Caco-2 (cell line): ENCODE measurements around the gene PSMC3. TPM values are rescaled to one million over a fixed set of nuclear protein-coding genes. Genes with fewer than 3 reads are reported as not detected.

Experiments used
- BruUV-seq: library from RNA; stranded (reverse); fragments of 400-500 nt; replicated peaks from 2 replicates; lab custom pipeline; 2021; lab: Mats Ljungman, UMichigan
- CTCF ChIA-PET: fragments of 300-600 bp; sonication (Branson Sonifier 250); formaldehyde crosslinking; loops from one replicate; lab custom pipeline; 2022; ENCODE audit warnings: antibody characterized with exemption; lab: Charles Lee
- POLR2A ChIA-PET: fragments of 300-600 bp; sonication (Branson Sonifier 250); formaldehyde crosslinking; loops from one replicate; lab custom pipeline; 2022; ENCODE audit warnings: antibody characterized with exemption; lab: Charles Lee
- DNase-seq, 2 experiments: peaks; one replicate each; pipeline versions ENCODE4 v3.0.0 to v3.0.0-alpha.2; 2020 to 2022
- H3K27me3 ChIP-seq: replicated peaks from 2 replicates; pipeline ENCODE4 v1.6.0; 2011; ENCODE audit warnings: low read length; ENCODE audit not compliant: control insufficient read depth, insufficient read depth
- H3K36me3 ChIP-seq: 2 replicates; pipeline ENCODE4 v1.5.1; 2011; ENCODE audit warnings: low read length; ENCODE audit not compliant: control insufficient read depth, insufficient read depth
- H3K4me1 ChIP-seq: fragments of 250-450 bp; sonication (Bioruptor Pico); 2 replicates; pipeline ENCODE4 v1.5.1; 2020; ENCODE audit warnings: mild to moderate bottlenecking
- H3K4me3 ChIP-seq: 2 replicates; pipeline ENCODE4 v1.5.1; 2011; ENCODE audit warnings: low read depth, mild to moderate bottlenecking, control low read depth, low read length
- H3K9me3 ChIP-seq: fragments of 250-450 bp; sonication (Bioruptor Pico); 2 replicates; pipeline ENCODE4 v1.5.1; 2020; ENCODE audit warnings: mild to moderate bottlenecking, moderate library complexity
- H3K27ac Mint-ChIP-seq: one replicate; pipeline ENCODE4 v1.8.0; 2022; ENCODE audit warnings: mixed read lengths; ENCODE audit not compliant: unreplicated experiment
- H3K27me3 Mint-ChIP-seq: one replicate; pipeline ENCODE4 v1.8.0; 2022; ENCODE audit warnings: mixed read lengths; ENCODE audit not compliant: insufficient read depth, unreplicated experiment
- H3K36me3 Mint-ChIP-seq: one replicate; pipeline ENCODE4 v1.8.0; 2022; ENCODE audit warnings: mild to moderate bottlenecking, mixed read lengths; ENCODE audit not compliant: insufficient read depth, unreplicated experiment
- H3K4me1 Mint-ChIP-seq: one replicate; pipeline ENCODE4 v1.8.0; 2022; ENCODE audit warnings: low read depth, mixed read lengths; ENCODE audit not compliant: unreplicated experiment
- H3K4me3 Mint-ChIP-seq: one replicate; pipeline ENCODE4 v1.8.0; 2022; ENCODE audit warnings: mild to moderate bottlenecking, moderate library complexity, mixed read lengths; ENCODE audit not compliant: unreplicated experiment
- H3K9me3 Mint-ChIP-seq: one replicate; pipeline ENCODE4 v1.8.0; 2022; ENCODE audit warnings: mixed read lengths; ENCODE audit not compliant: unreplicated experiment
- CTCF ChIP-seq, 2 experiments: fragments of 200-600 bp in 1 of 2; IDR thresholded peaks; 1 replicate in 1 of 2; 2 replicates in 1 of 2; pipeline versions ENCODE4 v1.5.1 to v1.8.0; 2011 to 2022; ENCODE audit warnings: antibody characterized with exemption in 1 of 2, control low read depth in 1 of 2, inconsistent platforms in 1 of 2, low read depth in 1 of 2, low read length in 1 of 2, mild to moderate bottlenecking in 1 of 2, moderate library complexity in 1 of 2; ENCODE audit not compliant: insufficient read depth in 1 of 2, severe bottlenecking in 1 of 2, unreplicated experiment in 1 of 2
- intact Hi-C: fragments of 100-400 bp; cut with micrococcal nuclease; formaldehyde crosslinking; loops from one replicate; pipeline ENCODE4 v1.10.0; 2022; ENCODE audit not compliant: unreplicated experiment
- total RNA-seq: library from RNA; stranded (reverse); gene quantifications from 2 replicates; pipeline ENCODE4 v1.2.3, GENCODE V29; 2022

PSMC3 gene
- total RNA-seq, 1 experiment from 2014 or later: 196 TPM

- Mint-ChIP-seq H3K4me1 (peaks cover 14% of the 10 kb centered on the region), H3K9me3 (no peaks in the 10 kb centered on the region), H3K27ac (peak overlapping the region; percentile 74), H3K27me3 (no peaks in the 10 kb centered on the region), H3K36me3 (peaks cover 21% of the 10 kb centered on the region), H3K4me3 (peak overlapping the region; percentile 89)
- H3K27me3 ChIP-seq: no peaks in the 10 kb centered on the region
- H3K9me3 ChIP-seq: no peaks in the 10 kb centered on the region
- intact Hi-C loops: loop anchor here (5.0 kb wide), 1 partner anchor 152 kb away; the partner anchor contains the start of gene NR1H3
- H3K36me3 ChIP-seq: no peaks in the 10 kb centered on the region
- POLR2A ChIA-PET: no interaction called here
- BruUV-seq: no TSS peak
- no peak for TF ChIP-seq CTCF (IDR thresholded peaks at IDR 0.05; ENCODE audit: insufficient read depth in 1 of 2, low read depth in 1 of 2, low read length in 1 of 2, severe bottlenecking in 1 of 2, unreplicated experiment in 1 of 2)
- peak overlapping the region; percentile 70 for H3K4me3 ChIP-seq
- DNase-seq: no peak
- peaks cover 9% of the 10 kb centered on the region; the same call in 1 of the 2 replicates for H3K4me1 ChIP-seq
- CTCF ChIA-PET: no interaction called here
These were observed 16.5 kb downstream of the PSMC3 start for GRCh38 chr11:47409440-47410369.

- no peaks in the 10 kb centered on the region for H3K27me3 ChIP-seq
- H3K4me1 ChIP-seq: peaks cover 9% of the 10 kb centered on the region; the same call in 1 of the 2 replicates
- H3K27me3 Mint-ChIP-seq: no peaks in the 10 kb centered on the region
- H3K9me3 Mint-ChIP-seq: no peaks in the 10 kb centered on the region
- CTCF ChIA-PET: no interaction called here
- H3K4me3 ChIP-seq: peak overlapping the region; percentile 70
- H3K4me1 Mint-ChIP-seq: peaks cover 11% of the 10 kb centered on the region
- peak in 1 of 2 experiments; percentile 40 for DNase-seq
- peak overlapping the region; percentile 74 for H3K27ac Mint-ChIP-seq
- POLR2A ChIA-PET: interaction anchor here (0.5 to 1.0 kb wide), 3 partner anchors 15 to 35 kb away, joined by 3 to 5 read pairs (median 4); partner anchors contain the start of gene PSMC3
- no peaks in the 10 kb centered on the region for H3K36me3 ChIP-seq
- peak overlapping the region; percentile 89 for H3K4me3 Mint-ChIP-seq
- no peak for TF ChIP-seq CTCF (IDR thresholded peaks at IDR 0.05; ENCODE audit: insufficient read depth in 1 of 2, low read depth in 1 of 2, low read length in 1 of 2, severe bottlenecking in 1 of 2, unreplicated experiment in 1 of 2)
- peaks cover 16% of the 10 kb centered on the region for H3K36me3 Mint-ChIP-seq
- H3K9me3 ChIP-seq: no peaks in the 10 kb centered on the region
- intact Hi-C loops: loop anchor here (1.0 to 5.0 kb wide), 4 partner anchors 17 to 444 kb away; partner anchors contain the start of genes NR1H3 and PSMC3
- TSS peak; percentile 43 for BruUV-seq
These were observed 17.4 kb downstream of the PSMC3 start for GRCh38 chr11:47408598-47409439.
